HepG2 (cell line): ENCODE measurements around the gene PANK3. TPM values are rescaled to one million over a fixed set of nuclear protein-coding genes. Genes with fewer than 3 reads are reported as not detected.

ENCODE experiments used
- BHLHE40 ChIP-seq: IDR thresholded peaks from 2 replicates; pipeline ENCODE4 v1.6.1; 2011; ENCODE audit warnings: low read length, improper control_type of control experiment
- BORCS8-MEF2B ChIP-seq: sonication (generic); formaldehyde crosslinking; IDR thresholded peaks from 2 replicates; pipeline ENCODE4 v1.8.0; 2022; ENCODE audit warnings: mild to moderate bottlenecking, missing genetic modification reagents
- DNMT1 ChIP-seq: sonication (generic); formaldehyde crosslinking; IDR thresholded peaks from 2 replicates; pipeline ENCODE4 v1.5.1; 2020; ENCODE audit warnings: mild to moderate bottlenecking, missing genetic modification reagents
- MEIS1 ChIP-seq: sonication (generic); formaldehyde crosslinking; IDR thresholded peaks from 2 replicates; pipeline ENCODE4 v1.9.0; 2021; ENCODE audit warnings: mild to moderate bottlenecking, missing genetic modification reagents, moderate library complexity, borderline replicate concordance
- NPAS2 ChIP-seq: sonication (generic); formaldehyde crosslinking; IDR thresholded peaks from 2 replicates; pipeline ENCODE4 v1.8.0; 2022; ENCODE audit warnings: mild to moderate bottlenecking, missing genetic modification reagents, borderline replicate concordance
- SAP130 ChIP-seq: IDR thresholded peaks from 2 replicates; pipeline ENCODE4 v1.6.1; 2016; ENCODE audit warnings: low read depth
- ZBTB1 ChIP-seq: sonication (generic); formaldehyde crosslinking; IDR thresholded peaks from 2 replicates; pipeline ENCODE4 v1.4.0; 2020; ENCODE audit warnings: missing genetic modification reagents, borderline replicate concordance
- ZFP82 ChIP-seq: sonication (generic); formaldehyde crosslinking; IDR thresholded peaks from 2 replicates; pipeline ENCODE4 v1.5.1; 2020; ENCODE audit warnings: mild to moderate bottlenecking, missing genetic modification reagents, borderline replicate concordance
- ZNF335 ChIP-seq: sonication (generic); formaldehyde crosslinking; IDR thresholded peaks from 2 replicates; pipeline ENCODE4 v1.4.0; 2020; ENCODE audit warnings: missing genetic modification reagents
- ZNF556 ChIP-seq: sonication (generic); formaldehyde crosslinking; IDR thresholded peaks from 2 replicates; pipeline ENCODE4 v1.4.0; 2020; ENCODE audit warnings: mild to moderate bottlenecking, missing genetic modification reagents, borderline replicate concordance
- ZNF777 ChIP-seq: sonication (generic); formaldehyde crosslinking; IDR thresholded peaks from 2 replicates; pipeline ENCODE4 v1.4.0; 2020; ENCODE audit warnings: missing genetic modification reagents
- ZNF780A ChIP-seq: sonication (generic); formaldehyde crosslinking; IDR thresholded peaks from 2 replicates; pipeline ENCODE4 v1.8.0; 2022; ENCODE audit warnings: mild to moderate bottlenecking, missing genetic modification reagents, moderate library complexity
- ZSCAN21 ChIP-seq: sonication (generic); formaldehyde crosslinking; IDR thresholded peaks from 2 replicates; pipeline ENCODE4 v1.8.0; 2022; ENCODE audit warnings: mild to moderate bottlenecking, missing genetic modification reagents, moderate library complexity, borderline replicate concordance
- ZSCAN22 ChIP-seq: sonication (generic); formaldehyde crosslinking; IDR thresholded peaks from 2 replicates; pipeline ENCODE4 v1.4.0; 2020; ENCODE audit warnings: mild to moderate bottlenecking, missing genetic modification reagents
- polyA plus RNA-seq, 8 experiments: library from polyadenylated mRNA; depleted of rRNA in 3 of 8; stranded (reverse) in 7 of 8; unstranded in 1 of 8; fragments of >200 nt; fragmentation: Illumina TruSeq in 4 of 8; extraction: Trizol in 4 of 8; gene quantifications; 2 replicates each; pipeline versions ENCODE4 v1.2.1 to v1.2.3, GENCODE V29; 2011 to 2016; ENCODE audit warnings: low read depth in 4 of 8, missing spikeins in 1 of 8, mixed read lengths in 1 of 8; ENCODE audit not compliant: insufficient read depth in 1 of 8
- total RNA-seq, 5 experiments: library from RNA; depleted of rRNA; stranded (reverse); fragments of >200 nt; fragmentation: Illumina TruSeq; extraction: Trizol; gene quantifications; 2 replicates each; pipeline ENCODE4 v1.2.3, GENCODE V29; 2016; ENCODE audit warnings: low read depth in 1 of 5
- TF ChIP-seq, protein P1 (sequence below): sonication (generic); formaldehyde crosslinking; conservative IDR thresholded peaks from 2 replicates; pipeline ENCODE4 v1.4.0; 2020; ENCODE audit warnings: missing genetic modification reagents
- TF ChIP-seq, protein P2 (sequence below): sonication (generic); formaldehyde crosslinking; IDR thresholded peaks from 2 replicates; pipeline ENCODE4 v1.5.1; 2020; ENCODE audit warnings: missing genetic modification reagents, mild to moderate bottlenecking, borderline replicate concordance
- TF ChIP-seq, protein P3 (sequence below): sonication (generic); formaldehyde crosslinking; IDR thresholded peaks from 2 replicates; pipeline ENCODE4 v1.4.0; 2020; ENCODE audit warnings: mild to moderate bottlenecking, low read depth, missing genetic modification reagents
- TF ChIP-seq, protein P4 (sequence below): sonication (generic); formaldehyde crosslinking; IDR thresholded peaks from 2 replicates; pipeline ENCODE4 v1.4.0; 2020; ENCODE audit warnings: missing genetic modification reagents, borderline replicate concordance
- TF ChIP-seq, protein P5 (sequence below): conservative IDR thresholded peaks from 2 replicates; pipeline ENCODE4 v1.6.1; 2018; ENCODE audit warnings: missing genetic modification reagents

The PANK3 gene
- total and polyA plus RNA-seq, 2 of the 13 experiments (the other 11 are each of a cell fraction or from before 2014, with no cell fraction given) = 26.9 to 69.5 TPM

DNA sequence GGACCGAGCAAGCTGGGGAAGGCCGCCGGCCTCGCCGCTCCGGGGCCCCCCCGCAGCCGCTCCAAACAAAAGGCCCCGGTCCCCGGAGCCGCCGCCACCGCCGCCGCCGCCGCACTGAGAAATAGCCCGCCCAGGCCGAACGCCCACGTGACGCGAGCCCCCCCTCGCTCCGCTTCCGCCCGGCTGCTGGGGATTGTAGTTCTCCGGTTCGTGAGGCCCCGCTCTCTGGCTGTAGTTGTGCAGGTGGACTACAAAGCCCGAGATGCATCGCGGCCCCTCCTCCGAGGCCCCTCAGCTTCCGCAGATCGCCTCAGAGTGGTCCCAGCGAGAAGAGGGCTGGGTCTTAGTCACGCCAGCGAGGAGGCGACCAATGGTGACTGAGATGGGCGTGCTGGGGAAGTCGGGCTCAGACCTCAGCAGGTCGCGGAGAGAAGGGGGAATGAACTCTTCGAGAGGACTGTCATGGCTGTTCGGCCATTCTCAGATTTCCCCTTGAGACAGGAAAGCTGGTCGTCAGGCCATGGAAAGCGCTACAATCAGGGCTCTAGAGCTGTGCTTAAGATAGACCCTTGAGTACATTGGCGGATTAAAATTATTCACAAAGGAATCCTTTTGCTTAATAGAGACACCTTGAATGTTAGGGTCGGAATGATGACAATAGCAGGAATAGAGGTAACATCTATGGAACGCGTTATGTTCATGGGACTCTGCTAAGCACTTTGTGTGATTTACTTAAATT, 489 bp upstream of the PANK3 start (continued):
- no peak for TF ChIP-seq ZBTB1 (CRISPR knock-in tag)
- TF ChIP-seq, protein P1, sequence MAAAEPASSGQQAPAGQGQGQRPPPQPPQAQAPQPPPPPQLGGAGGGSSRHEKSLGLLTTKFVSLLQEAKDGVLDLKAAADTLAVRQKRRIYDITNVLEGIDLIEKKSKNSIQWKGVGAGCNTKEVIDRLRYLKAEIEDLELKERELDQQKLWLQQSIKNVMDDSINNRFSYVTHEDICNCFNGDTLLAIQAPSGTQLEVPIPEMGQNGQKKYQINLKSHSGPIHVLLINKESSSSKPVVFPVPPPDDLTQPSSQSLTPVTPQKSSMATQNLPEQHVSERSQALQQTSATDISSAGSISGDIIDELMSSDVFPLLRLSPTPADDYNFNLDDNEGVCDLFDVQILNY = no peak
- TF ChIP-seq ZNF556 = peak; percentile 87; the same call in 1 of the 2 replicates
- TF ChIP-seq ZNF335 (CRISPR knock-in tag) = peak; percentile 88
- TF ChIP-seq MEIS1 (CRISPR knock-in tag) = no peak; the same call in 1 of the 2 replicates
- no peak for TF ChIP-seq ZFP82 (CRISPR knock-in tag)
- no peak for TF ChIP-seq ZNF777
- TF ChIP-seq BORCS8-MEF2B (CRISPR knock-in tag) = no peak; the same call in 1 of the 2 replicates
- TF ChIP-seq ZSCAN22 (CRISPR knock-in tag) = no peak
- no peak for TF ChIP-seq DNMT1
- TF ChIP-seq, protein P2, sequence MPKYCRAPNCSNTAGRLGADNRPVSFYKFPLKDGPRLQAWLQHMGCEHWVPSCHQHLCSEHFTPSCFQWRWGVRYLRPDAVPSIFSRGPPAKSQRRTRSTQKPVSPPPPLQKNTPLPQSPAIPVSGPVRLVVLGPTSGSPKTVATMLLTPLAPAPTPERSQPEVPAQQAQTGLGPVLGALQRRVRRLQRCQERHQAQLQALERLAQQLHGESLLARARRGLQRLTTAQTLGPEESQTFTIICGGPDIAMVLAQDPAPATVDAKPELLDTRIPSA = no peak
- TF ChIP-seq ZNF780A (CRISPR knock-in tag) = no peak
- 0 out of 2 replicates have a peak, but pooled peaks have one; percentile 47 for TF ChIP-seq BHLHE40
- TF ChIP-seq, protein P3, sequence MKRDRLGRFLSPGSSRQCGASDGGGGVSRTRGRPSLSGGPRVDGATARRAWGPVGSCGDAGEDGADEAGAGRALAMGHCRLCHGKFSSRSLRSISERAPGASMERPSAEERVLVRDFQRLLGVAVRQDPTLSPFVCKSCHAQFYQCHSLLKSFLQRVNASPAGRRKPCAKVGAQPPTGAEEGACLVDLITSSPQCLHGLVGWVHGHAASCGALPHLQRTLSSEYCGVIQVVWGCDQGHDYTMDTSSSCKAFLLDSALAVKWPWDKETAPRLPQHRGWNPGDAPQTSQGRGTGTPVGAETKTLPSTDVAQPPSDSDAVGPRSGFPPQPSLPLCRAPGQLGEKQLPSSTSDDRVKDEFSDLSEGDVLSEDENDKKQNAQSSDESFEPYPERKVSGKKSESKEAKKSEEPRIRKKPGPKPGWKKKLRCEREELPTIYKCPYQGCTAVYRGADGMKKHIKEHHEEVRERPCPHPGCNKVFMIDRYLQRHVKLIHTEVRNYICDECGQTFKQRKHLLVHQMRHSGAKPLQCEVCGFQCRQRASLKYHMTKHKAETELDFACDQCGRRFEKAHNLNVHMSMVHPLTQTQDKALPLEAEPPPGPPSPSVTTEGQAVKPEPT (CRISPR knock-in tag) = no peak
- TF ChIP-seq SAP130 = no peak; the same call in 1 of the 2 replicates
- peak; percentile 30; the same call in 1 of the 2 replicates for TF ChIP-seq NPAS2 (CRISPR knock-in tag)
- TF ChIP-seq, protein P4, sequence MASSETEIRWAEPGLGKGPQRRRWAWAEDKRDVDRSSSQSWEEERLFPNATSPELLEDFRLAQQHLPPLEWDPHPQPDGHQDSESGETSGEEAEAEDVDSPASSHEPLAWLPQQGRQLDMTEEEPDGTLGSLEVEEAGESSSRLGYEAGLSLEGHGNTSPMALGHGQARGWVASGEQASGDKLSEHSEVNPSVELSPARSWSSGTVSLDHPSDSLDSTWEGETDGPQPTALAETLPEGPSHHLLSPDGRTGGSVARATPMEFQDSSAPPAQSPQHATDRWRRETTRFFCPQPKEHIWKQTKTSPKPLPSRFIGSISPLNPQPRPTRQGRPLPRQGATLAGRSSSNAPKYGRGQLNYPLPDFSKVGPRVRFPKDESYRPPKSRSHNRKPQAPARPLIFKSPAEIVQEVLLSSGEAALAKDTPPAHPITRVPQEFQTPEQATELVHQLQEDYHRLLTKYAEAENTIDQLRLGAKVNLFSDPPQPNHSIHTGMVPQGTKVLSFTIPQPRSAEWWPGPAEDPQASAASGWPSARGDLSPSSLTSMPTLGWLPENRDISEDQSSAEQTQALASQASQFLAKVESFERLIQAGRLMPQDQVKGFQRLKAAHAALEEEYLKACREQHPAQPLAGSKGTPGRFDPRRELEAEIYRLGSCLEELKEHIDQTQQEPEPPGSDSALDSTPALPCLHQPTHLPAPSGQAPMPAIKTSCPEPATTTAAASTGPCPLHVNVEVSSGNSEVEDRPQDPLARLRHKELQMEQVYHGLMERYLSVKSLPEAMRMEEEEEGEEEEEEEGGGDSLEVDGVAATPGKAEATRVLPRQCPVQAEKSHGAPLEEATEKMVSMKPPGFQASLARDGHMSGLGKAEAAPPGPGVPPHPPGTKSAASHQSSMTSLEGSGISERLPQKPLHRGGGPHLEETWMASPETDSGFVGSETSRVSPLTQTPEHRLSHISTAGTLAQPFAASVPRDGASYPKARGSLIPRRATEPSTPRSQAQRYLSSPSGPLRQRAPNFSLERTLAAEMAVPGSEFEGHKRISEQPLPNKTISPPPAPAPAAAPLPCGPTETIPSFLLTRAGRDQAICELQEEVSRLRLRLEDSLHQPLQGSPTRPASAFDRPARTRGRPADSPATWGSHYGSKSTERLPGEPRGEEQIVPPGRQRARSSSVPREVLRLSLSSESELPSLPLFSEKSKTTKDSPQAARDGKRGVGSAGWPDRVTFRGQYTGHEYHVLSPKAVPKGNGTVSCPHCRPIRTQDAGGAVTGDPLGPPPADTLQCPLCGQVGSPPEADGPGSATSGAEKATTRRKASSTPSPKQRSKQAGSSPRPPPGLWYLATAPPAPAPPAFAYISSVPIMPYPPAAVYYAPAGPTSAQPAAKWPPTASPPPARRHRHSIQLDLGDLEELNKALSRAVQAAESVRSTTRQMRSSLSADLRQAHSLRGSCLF (CRISPR knock-in tag) = no peak
- TF ChIP-seq ZSCAN21 = peak; percentile 59
- TF ChIP-seq, protein P5, sequence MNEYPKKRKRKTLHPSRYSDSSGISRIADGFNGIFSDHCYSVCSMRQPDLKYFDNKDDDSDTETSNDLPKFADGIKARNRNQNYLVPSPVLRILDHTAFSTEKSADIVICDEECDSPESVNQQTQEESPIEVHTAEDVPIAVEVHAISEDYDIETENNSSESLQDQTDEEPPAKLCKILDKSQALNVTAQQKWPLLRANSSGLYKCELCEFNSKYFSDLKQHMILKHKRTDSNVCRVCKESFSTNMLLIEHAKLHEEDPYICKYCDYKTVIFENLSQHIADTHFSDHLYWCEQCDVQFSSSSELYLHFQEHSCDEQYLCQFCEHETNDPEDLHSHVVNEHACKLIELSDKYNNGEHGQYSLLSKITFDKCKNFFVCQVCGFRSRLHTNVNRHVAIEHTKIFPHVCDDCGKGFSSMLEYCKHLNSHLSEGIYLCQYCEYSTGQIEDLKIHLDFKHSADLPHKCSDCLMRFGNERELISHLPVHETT (CRISPR knock-in tag) = peak; percentile 99
